HEK293T (cell line): ENCODE results near the gene LRRC61.

Source experiments
- CTCF ChIA-PET: fragments of 350-600 bp; formaldehyde crosslinking; extraction: SDS; loops from one replicate; lab custom pipeline; 2021; ENCODE audit warnings: antibody characterized with exemption, inconsistent platforms; lab: Yijun Ruan, JAX
- POLR2A ChIA-PET: fragments of 350-600 bp; formaldehyde crosslinking; extraction: SDS; loops from one replicate; lab custom pipeline; 2020; ENCODE audit warnings: antibody characterized with exemption, inconsistent platforms; lab: Yijun Ruan, JAX
- DNase-seq: peaks from one replicate; pipeline ENCODE4 v3.0.0; 2012; ENCODE audit warnings: mixed read lengths; ENCODE audit errors: extremely low spot score
- ARNT ChIP-seq: fragments of 450-650 bp; IDR thresholded peaks from 2 replicates; pipeline ENCODE4 v1.6.1; 2017; ENCODE audit warnings: mild to moderate bottlenecking
- BHLHE40 ChIP-seq: fragments of 450-650 bp; IDR thresholded peaks from 2 replicates; pipeline ENCODE4 v1.6.1; 2016; ENCODE audit warnings: mild to moderate bottlenecking, moderate library complexity, borderline replicate concordance
- CTBP1 ChIP-seq: fragments of 450-650 bp; IDR thresholded peaks from 2 replicates; pipeline ENCODE4 v1.6.1; 2016; ENCODE audit warnings: borderline replicate concordance
- ELF4 ChIP-seq: fragments of 450-650 bp; IDR thresholded peaks from 2 replicates; pipeline ENCODE4 v1.6.1; 2017; ENCODE audit warnings: antibody characterized with exemption
- FOXA1 ChIP-seq: fragments of 450-650 bp; IDR thresholded peaks from 2 replicates; pipeline ENCODE4 v1.6.1; 2016; ENCODE audit warnings: mild to moderate bottlenecking
- FOXK2 ChIP-seq: fragments of 450-650 bp; IDR thresholded peaks from 2 replicates; pipeline ENCODE4 v1.6.1; 2016; ENCODE audit warnings: mild to moderate bottlenecking
- FOXM1 ChIP-seq: fragments of 450-650 bp; IDR thresholded peaks from 2 replicates; pipeline ENCODE4 v1.6.1; 2017; ENCODE audit warnings: mild to moderate bottlenecking, borderline replicate concordance
- HDGF ChIP-seq: fragments of 450-650 bp; IDR thresholded peaks from 2 replicates; pipeline ENCODE4 v1.6.1; 2017; ENCODE audit warnings: antibody characterized with exemption, borderline replicate concordance
- L3MBTL2 ChIP-seq: fragments of 450-650 bp; conservative IDR thresholded peaks from 2 replicates; pipeline ENCODE4 v1.6.1; 2016; ENCODE audit warnings: mild to moderate bottlenecking
- LEF1 ChIP-seq: fragments of 450-650 bp; IDR thresholded peaks from 2 replicates; pipeline ENCODE4 v1.6.1; 2017; ENCODE audit warnings: mild to moderate bottlenecking, borderline replicate concordance
- NFRKB ChIP-seq: fragments of 450-650 bp; IDR thresholded peaks from 2 replicates; pipeline ENCODE4 v1.6.1; 2016; ENCODE audit warnings: mild to moderate bottlenecking, moderate library complexity
- PKNOX1 ChIP-seq: fragments of 450-650 bp; IDR thresholded peaks from 2 replicates; pipeline ENCODE4 v1.6.1; 2016
- SP1 ChIP-seq: fragments of 450-650 bp; IDR thresholded peaks from 2 replicates; pipeline ENCODE4 v1.6.1; 2017
- SUZ12 ChIP-seq: fragments of 450-650 bp; IDR thresholded peaks from 2 replicates; pipeline ENCODE4 v1.6.1; 2016; ENCODE audit warnings: mild to moderate bottlenecking
- TARDBP ChIP-seq: fragments of 450-650 bp; IDR thresholded peaks from 2 replicates; pipeline ENCODE4 v1.6.1; 2016
- ZNF384 ChIP-seq: fragments of 450-650 bp; IDR thresholded peaks from 2 replicates; pipeline ENCODE4 v1.6.1; 2016

The LRRC61 gene

DNA sequence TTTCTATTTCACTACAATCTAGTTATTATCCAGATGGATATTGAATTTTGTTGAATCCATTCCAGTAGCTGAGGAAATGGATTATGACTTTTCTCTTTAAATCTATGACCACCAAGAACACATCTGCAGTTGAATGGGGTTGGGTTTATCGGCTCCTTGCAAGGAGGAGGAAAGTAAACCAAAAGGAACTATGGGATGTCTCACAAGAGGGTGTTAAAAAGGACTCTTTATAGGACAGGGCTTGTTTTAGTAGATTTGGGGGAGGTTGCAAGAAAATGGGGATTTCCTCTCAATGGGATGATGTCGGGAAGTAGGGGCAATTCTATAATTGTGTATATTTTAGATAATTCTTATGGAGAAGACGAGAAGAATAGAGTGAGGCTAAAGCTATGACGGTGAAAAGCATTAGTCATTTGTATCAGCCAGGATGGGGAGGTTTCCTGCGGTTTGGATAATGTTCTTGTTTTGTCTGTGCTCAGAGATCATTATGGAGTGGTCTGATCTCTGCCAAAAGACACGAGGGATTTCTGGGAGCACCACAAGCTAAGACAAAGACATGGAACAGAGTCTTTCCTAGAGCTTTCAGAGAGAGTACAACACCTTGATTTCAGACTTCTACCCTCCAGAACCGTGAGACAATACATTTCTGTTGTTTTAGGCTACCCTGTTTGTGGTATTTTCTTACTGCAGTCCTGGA is 5.3 kb upstream of the LRRC61 start:
- CTCF ChIA-PET = no interaction called here
- TF ChIP-seq TARDBP = no peak
- no peak for TF ChIP-seq BHLHE40
- no peak for TF ChIP-seq FOXK2
- TF ChIP-seq FOXM1 = no peak
- no peak for TF ChIP-seq ELF4
- no peak for TF ChIP-seq SP1
- TF ChIP-seq ZNF384 = no peak
- TF ChIP-seq CTBP1 = no peak
- no peak for TF ChIP-seq L3MBTL2
- no peak for TF ChIP-seq HDGF
- TF ChIP-seq FOXA1 = no peak
- POLR2A ChIA-PET = interaction anchor here (1.6 kb wide), 1 partner anchor 44 kb away, joined by 3 read pairs; no protein-coding TSS in a partner anchor
- DNase-seq = no peak

DNA sequence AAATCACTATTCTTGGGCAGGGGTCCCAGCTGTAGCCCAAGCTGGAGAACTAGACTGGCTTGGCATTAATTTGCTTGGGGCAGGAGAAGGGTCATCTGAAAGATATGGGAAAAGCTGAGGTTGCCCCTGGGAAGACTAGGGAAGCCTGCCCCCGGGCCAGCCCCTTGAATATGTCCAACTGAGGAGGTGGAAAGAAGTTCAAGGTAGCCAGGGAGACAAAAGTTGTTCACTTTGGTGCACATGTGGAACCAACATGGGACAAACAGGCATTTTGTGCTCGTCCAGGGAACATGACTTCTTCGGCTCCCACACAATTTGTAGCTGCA is 1.4 kb upstream of the LRRC61 start:
- no peak for TF ChIP-seq ZNF384
- TF ChIP-seq NFRKB = no peak
- no peak for TF ChIP-seq BHLHE40
- no peak for TF ChIP-seq L3MBTL2
- TF ChIP-seq ELF4 = no peak
- TF ChIP-seq HDGF = no peak
- TF ChIP-seq TARDBP = no peak
- TF ChIP-seq PKNOX1 = no peak
- no peak for TF ChIP-seq FOXK2
- no peak for TF ChIP-seq SUZ12
- TF ChIP-seq FOXM1 = no peak
- no peak for TF ChIP-seq SP1
- TF ChIP-seq FOXA1 = no peak
- TF ChIP-seq LEF1 = no peak
- no peak for TF ChIP-seq CTBP1
- no peak for TF ChIP-seq ARNT
- DNase-seq = no peak
- ChIA-PET CTCF (no interaction called here), POLR2A (interaction anchor here (1.4 kb wide), 1 partner anchor 13 kb away, joined by 3 read pairs; no protein-coding TSS in a partner anchor)

- TF ChIP-seq NFRKB (no peak), SUZ12 (no peak), PKNOX1 (no peak)
- DNase-seq = no peak
- POLR2A ChIA-PET = interaction anchor here (1.2 to 1.4 kb wide), 3 partner anchors 13 to 43 kb away, joined by 3 to 5 read pairs (median 4); no protein-coding TSS in a partner anchor
- CTCF ChIA-PET = no interaction called here
These were observed 882 bp upstream of the LRRC61 start for GRCh38 chr7:150322114-150322832.

- no peak for TF ChIP-seq L3MBTL2
- TF ChIP-seq SUZ12 = no peak
- TF ChIP-seq PKNOX1 = no peak
- TF ChIP-seq TARDBP = no peak
- TF ChIP-seq LEF1 = no peak
- no peak for TF ChIP-seq CTBP1
- no peak for TF ChIP-seq SP1
- TF ChIP-seq ARNT = no peak
- no peak for TF ChIP-seq HDGF
- TF ChIP-seq BHLHE40 = no peak
- TF ChIP-seq NFRKB = no peak
- TF ChIP-seq ZNF384 = no peak
- TF ChIP-seq FOXK2 = no peak
- no peak for TF ChIP-seq FOXA1
- no peak for TF ChIP-seq ELF4
- TF ChIP-seq FOXM1 = no peak
- POLR2A ChIA-PET = interaction anchor here (0.8 to 1.8 kb wide), 15 partner anchors 8 to 449 kb away, joined by 3 to 21 read pairs (median 5); partner anchors contain the start of gene REPIN1
These were observed 672 bp downstream of the LRRC61 start for GRCh38 chr7:150323682-150324372.

GRCh38 chr7:150324373-150324961 is 1.3 kb downstream of the LRRC61 start:
- peak; percentile 25 for DNase-seq
- TF ChIP-seq NFRKB (no peak), FOXA1 (no peak), CTBP1 (no peak), BHLHE40 (no peak), ZNF384 (no peak), FOXM1 (no peak), FOXK2 (no peak), TARDBP (no peak), ELF4 (no peak), SP1 (no peak), ARNT (no peak), L3MBTL2 (no peak), HDGF (no peak)
- CTCF ChIA-PET = interaction anchor here (0.9 to 1.2 kb wide), 2 partner anchors 11 to 86 kb away, joined by 3 to 4 read pairs; no protein-coding TSS in a partner anchor
- POLR2A ChIA-PET = interaction anchor here (1.6 to 1.8 kb wide), 4 partner anchors 11 to 45 kb away, joined by 7 to 21 read pairs (median 9); partner anchors contain the start of gene REPIN1

More at GRCh38 chr7:150323682-150324372, 672 bp downstream of the LRRC61 start:
- DNase-seq = no peak
- CTCF ChIA-PET = interaction anchor here (0.5 to 1.2 kb wide), 3 partner anchors 10 to 819 kb away, joined by 3 to 4 read pairs (median 4); no protein-coding TSS in a partner anchor
